ENCODE data around the gene ARHGAP24.

Gene ARHGAP24

DNA sequence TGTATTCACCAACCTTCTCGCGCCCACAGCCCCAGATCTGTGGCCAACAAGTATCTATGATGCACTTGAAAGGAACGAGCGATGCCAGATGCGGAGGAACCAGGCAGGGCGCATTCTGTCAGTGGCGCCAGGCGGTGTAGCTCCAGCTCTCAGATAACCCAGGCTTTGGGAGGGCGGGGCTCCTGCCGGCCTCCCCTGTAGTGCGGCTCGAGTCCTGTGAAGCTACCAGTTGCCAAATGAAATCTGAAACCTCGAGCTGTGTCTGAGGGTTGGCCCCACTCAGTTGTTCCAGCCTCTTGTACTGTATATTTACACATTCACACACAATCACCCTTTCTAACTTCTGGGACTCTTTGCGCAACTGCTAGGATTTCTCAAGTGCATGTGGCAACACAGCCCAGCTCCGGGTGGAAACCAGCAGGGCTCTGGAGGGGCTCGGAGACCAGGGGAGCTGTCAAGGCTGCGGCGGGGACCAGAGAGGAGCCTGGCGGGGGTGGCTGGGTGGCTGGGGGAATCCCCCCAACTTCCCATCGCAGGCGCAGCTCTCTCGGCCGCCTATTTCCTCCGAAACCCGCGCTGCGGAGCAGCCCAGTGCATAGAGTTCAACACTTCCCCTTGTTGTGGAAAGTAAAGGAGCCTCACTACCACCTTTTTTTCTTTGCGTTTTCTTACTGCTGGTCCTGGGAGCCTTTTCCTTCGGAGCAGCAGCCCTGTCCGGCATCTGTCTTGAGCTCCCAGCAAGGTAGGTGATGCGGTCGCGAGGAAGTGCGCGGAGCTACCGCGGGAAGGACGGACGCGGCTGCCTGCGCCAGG is at the start of gene ARHGAP24:
Gene ARHGAP24, plus strand, starts transcription at position 333 of the 813 bp plus-strand sequence.
- DNase-seq = no peak

DNA sequence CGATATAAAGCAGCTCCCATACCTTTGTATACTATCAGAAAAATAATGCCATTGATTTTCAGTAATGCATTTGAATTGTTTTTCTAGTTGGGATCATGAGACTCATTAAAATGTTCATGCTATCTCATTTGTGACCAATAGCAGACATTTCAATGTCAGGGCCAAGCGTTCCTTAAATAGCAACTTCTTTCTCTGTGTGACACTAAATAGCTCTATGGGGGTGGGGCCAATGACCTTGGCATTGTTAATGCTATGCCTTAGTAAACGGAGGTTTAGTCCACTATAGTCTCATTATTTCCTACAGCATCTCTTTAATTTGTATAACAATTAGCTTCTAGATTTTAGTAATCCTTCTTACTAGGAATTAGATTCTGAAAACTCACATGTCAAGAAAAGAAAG is 48.6 kb upstream of the ARHGAP24 start:
- DNase-seq = no peak

DNA sequence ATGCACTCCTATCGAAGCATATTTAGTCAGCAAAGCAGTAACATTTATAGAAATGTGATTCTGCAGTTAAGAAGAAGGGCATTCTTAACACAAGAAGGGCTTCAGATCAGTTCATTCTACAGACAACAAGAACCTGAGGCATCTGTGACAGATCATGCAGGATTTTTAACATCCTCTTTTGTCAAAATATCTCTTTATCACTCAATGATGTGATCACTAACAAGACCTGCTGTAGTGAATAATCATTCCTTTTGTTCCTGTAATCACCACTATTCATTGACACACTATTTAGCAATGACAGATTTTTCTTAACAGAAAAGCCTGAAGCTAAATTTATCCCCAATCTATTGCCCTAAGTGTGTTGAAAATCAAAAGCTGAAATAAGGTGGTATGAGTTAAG is 47.8 kb upstream of the ARHGAP24 start:
- DNase-seq = no peak

DNA sequence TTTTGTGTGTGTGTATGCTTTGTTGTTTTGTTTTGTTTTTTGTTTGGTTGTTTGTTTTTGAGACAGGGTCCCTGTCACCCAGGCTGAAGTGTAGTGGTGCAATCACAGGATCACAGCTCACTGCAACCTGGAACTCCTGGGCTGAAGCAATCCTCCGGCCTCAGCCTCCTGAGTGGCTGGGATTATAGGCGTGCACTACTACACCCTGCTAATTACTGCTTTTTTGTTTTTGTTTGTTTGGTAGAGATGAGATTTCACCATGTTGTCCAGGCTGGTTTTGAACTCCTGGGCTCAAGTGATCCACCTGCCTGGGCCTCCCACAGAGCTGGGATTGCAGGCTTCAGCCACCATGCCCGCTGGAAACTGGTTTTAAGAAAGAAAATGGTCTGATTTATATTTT is 44.7 kb upstream of the ARHGAP24 start:
- no peak for DNase-seq

DNA sequence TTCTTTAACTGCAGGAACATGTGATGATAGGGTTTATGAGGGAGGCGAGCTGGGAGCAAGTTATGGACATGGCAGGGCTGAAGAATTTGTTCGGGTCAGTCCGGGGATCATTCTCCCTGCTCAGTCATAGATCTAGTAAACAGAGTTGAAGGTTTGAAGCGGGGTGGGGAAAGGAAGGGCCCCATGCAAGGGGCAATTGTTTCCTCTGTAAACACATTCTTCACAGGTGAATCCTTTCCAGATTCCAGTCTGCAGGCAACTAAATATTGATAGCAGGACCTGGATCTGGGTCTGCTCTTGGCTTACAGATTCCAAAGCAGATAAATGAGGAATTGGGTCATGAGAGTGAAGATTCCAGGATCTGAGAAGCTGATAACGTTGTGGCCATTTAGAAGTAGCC is 44.3 kb upstream of the ARHGAP24 start:
- DNase-seq = no peak

DNA sequence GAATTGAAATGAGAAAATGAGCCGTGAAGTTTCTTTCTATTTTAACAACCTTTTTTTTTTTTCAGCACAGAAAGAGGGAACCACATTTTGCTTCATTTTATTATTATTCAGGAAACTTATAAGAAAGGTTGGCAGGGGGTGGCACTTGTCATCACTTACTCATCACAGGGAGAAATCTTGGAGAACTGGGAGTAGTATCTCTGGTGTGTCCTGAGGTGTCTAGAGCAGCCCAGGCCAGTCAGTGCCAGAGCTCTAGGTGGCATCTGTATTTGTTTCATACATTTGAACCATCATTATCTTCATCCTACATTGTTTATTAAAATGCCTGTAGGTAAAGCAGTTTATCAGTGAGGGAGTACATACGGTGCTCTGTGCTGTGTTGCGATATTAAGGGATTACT is 43.8 kb upstream of the ARHGAP24 start:
- no peak for DNase-seq

DNA sequence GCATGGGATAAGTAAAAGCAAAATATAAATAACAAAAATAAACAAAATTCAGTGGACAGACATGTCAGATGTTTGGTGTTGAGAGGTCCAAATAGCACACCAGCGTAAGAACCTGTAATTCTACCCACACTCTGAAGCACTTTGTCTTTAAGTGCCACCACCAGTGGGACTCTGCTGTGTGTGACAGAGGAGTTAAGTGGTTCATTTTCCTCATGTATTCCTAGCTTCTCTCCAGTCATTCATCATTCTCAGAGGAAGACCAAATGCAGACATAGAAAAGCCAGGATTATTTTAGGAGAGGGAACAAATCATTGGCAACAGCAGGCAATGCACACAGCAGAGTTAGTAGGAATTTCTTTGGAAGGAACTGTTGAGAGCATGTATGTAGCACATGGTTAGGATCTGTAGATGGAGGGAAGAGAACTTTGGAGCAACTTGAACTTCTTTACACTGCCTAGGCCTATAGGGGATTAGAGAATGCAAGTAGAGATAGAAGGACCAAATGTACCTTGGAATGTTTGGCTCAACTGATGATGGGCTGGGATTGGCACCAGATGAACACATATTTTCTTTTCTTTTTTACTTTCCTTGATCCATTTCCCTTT is 43.0 kb upstream of the ARHGAP24 start:
- no peak for DNase-seq

DNA sequence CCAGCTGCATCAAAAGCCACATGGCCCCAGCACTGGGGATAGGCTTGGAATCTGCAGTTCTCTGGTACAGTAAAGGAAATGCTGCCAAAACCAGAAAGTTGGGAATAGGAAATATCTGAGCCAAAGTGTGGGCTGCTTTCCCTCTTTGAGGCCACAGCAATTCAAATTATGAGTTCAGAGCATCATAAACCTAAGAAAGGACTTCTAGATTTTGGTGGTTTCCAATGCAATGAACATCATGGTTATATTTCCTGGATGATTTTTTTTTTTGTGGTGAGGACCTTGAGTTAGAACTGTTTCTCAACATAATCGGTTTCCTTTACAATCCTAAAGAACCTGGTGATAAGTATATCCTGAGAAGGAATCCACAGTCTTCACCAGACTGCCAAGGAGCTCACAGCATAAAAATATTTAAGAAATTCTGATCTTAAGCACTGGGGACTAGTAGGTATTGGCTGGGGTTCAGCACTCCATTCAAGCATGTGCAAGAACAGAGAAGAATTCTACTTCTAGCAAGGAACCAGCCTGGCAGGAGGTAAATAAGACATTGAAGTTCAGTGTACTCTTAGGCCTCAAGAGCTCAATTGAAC is 29.8 kb upstream of the ARHGAP24 start:
- no peak for DNase-seq

DNA sequence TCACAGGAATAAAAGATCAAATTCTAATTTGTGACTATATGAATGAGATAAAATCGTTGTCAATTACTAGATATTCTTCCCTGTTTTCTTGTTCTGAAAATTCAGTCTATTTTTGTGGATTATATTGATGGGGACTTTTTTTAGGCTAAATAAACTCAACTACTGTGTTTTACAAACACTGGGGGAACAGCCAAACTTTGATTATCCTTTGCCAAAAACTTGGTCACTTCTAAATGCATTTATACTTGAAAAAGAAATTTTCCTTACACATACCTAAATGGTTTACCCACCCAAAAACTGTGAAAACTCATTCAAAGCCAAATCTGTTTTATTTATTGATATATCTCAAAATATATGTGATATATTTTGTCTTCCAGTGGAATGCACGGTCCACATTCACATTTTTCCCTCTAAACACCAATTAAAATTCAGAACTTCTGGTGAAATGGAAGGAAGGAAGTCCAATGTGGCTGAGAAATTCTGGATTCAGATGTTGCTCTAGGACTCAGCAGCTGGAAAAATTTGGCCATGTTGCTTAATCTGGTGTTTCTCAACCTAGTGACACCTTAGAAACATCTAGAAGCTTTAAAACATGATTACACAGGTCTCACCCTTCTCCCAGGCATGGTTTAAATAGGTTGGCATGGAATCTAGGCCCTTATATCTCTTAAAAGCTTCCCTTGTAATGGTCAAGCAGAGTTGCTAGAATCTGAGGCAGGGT is 28.6 kb upstream of the ARHGAP24 start:
- no peak for DNase-seq

DNA sequence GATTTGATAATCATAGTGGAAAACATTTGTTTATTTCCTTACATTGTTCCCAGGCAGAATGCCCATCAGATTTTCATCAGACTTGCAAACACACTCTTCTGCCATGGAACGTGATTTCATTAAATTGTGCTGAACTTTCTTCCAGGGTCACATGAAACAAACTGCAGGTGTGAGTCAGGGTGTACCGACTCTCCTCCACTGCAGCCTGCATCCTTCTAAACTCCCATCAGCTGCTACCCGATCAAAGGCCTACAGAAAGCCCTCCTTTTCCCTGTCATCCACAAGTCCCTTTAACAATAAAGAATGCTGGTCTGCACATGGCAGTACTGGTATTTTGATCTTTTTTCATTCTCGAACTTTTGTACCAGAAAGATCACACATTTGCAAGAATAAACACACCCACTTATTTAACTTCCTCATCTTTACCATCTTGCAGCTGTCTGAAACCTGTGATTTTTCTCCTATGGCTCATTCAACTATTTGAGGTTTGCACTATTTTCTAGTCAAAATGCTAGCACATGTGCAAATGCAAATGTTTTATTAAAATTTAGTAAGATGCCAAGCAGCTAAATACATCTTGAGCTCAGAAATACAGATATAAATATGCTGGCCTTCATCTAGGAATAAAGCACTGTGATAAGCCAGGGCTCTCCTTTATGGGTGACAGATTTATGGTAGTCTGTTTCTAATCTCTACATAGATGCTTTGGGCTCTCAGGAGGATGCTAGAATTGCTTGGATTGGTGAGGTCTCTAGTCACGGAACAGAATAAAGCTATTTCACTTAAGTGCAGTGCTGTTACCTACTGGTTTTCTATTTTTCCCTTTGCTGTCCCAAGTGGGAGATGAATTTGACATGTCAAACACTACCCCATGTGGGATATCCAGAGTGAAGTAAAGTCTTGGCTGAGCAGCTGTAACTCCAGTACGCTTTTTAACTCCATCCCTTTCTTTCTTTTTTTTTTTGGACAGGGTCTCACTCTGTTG is 25.8 kb upstream of the ARHGAP24 start:
- no peak for DNase-seq

DNA sequence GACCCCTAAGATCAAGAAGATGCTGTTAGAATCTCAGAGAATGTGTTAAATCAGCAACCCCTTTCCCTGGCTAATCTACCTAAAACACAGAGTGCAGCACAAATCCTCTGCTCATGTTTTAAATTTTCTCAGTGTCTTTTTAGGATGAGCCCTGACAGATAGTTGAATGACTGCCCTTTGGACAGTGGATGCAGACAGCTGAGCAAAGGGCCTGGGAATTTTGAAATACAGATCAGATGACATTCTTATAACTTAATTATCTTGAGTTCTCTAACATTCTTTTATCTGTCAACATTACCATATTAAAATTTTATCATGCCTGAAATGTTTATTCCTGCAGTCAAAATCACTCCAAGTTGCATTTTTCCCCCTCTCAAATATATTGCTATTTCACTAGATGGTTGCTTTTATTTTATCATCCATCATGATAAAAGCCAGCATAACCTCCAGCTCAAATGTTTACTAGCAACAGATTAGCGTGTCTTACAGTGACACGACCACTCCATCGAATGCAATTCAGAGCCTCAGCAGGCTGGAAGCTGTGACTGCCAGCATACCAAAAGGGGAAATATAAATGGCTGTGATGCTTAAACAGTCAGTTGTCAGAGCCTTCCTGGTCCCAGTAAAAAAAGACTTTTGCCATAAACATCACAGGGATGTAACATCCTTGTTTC is 22.8 kb upstream of the ARHGAP24 start:
- DNase-seq = no peak

DNA sequence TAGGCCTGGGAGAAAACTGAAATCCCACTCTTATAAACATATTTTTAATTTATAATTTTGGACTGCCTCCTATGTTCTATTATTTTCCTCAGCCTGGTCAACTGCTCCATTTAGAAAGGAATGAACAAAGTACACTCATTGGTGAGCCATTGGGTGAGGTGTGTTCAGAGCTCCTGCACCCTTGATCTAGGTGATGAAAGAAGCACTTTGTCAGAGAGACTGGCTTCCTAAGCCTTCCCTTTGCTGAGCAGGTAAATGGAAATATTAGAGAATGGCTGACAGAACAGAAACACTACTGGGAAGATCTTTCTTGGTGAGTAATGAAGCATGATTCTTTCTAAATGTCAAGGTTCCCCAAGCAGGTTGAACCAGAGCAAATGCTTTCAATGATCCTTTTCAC is 19.0 kb upstream of the ARHGAP24 start:
- no peak for DNase-seq

DNA sequence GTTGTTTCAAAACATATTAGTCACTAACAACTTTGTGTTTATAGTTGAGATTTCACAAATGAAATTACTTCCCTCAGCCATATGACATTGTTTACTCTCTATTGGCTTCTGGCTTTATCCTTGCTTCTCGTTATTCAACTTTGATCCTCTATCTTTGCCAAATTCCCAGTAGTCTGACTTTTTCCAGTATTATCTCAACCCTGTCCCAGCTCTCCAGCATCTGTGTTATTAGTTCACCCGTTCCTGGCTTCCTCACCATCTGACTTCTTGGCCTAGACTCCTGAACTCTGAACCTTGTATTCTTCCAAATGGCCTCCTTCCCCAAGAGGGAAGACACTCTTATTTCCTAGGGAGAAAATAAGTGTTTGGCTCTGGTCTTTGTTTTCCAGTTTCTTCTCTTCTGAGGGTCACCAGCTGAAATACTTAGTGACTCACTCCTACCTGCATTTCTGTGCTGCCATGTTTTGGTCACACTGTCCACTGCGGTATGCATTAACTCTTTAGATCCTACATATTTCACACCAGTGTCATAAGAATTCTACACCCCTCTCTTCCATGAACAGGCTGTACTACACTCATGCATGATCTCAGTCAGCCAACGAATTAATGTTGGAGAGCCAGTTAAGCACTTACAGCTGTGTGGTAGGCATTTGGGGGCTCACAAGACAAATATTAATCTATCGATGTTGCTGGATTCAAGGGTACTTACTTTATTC is 17.0 kb upstream of the ARHGAP24 start:
- DNase-seq = no peak

DNA sequence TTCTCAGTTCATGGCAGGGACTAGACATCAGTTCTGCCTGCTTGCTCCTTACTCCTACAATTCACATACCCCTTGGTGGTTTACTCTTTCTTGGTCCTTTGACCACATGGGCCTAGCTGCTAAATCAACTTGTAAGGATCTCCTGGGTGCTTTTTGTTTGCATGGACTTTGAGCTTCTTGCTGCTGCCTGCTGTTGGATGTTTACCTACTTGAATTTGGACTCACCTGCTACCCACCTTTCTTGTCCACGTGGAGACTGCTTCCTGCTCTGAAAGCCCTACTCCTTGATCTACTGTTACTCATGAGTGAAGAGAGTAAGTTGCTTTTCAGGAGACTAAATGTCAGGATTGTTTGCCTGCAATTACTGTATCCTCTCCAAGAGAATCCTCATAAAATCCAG is 15.2 kb upstream of the ARHGAP24 start:
- DNase-seq = no peak

DNA sequence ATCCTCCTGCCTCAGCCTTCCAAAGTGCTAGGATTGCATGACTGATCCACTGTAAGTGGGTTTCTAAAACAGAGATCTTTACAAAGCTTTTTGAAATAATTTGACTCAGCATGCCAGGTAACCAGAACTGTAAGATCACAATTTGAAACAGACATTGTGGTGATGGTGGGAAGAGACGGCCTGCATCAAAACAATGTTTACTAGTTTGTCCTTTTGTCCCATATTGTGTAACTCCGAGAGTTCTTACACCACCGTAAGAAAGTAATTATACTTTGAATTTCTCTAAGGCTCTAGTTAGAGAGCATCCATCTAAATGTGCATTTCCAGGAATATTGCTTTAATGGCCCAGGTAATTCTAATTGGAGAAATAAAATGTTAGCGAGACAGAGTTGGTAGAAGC is 594 bp upstream of the ARHGAP24 start:
- DNase-seq = no peak

DNA sequence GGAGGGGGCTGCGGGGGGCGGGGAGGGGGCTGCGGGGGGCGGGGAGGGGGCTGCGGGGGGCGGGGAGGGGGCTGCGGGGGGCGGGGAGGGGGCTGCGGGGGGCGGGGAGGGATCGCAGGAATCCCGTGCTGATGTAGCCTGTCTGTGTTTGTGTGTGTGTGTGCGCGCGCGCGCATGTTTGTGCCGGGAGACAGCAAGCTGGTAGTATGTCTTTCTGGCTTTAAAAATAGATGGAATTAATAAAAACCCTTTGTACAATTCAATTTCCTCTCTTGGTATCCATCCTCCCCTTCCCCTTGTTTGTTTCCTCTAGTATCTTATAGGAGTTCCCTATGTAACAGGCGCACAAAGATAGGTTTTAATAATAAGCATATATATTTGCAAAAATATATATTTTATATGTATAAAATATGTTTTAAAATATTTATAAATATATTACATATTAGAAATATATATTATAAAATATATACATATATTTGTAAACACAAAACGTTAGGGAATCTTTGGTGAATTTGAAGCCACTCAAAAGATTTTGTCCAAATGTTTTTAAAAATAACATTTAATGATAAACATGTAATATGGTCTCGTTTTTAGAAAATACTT is 782 bp downstream of the ARHGAP24 start:
- DNase-seq = no peak

DNA sequence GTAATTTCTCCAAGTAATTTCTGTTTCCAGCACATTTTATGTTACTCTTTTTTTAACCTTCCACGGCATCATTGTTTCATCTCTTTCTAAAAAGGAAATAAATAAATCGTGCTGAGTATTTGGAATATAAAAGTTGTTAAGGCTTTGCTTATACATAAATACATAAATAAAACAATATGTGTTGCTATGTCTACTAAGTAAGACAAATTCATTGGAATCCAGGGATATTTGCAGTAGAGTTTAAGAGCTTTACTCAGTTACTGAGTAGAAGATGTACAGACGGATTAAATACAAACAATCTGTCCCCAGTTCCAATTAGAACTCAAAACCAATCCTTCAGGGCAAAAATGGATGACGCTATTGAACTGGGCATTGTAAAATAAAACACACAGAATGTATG is 1.4 kb downstream of the ARHGAP24 start:
- no peak for DNase-seq

DNA sequence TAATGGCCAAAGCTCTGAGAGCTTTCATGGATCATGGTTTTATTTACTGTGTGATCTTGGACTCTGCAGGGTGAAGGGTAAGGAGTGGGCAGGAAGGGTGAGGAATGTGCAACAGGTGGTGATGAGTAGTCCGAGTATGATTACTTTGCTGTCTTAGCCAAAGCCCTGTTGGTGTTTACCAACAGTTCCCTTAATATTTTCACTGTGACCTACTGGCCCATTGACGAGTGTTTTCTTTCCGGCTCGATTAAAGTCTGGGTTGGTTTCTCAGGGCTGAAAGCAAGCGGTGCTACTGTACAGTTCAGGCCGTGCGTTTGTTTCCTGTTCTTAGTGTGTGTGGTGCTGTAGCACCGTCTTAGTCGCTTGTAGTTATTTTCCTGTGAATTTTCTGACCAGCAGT is 2.6 kb downstream of the ARHGAP24 start:
- DNase-seq = no peak

DNA sequence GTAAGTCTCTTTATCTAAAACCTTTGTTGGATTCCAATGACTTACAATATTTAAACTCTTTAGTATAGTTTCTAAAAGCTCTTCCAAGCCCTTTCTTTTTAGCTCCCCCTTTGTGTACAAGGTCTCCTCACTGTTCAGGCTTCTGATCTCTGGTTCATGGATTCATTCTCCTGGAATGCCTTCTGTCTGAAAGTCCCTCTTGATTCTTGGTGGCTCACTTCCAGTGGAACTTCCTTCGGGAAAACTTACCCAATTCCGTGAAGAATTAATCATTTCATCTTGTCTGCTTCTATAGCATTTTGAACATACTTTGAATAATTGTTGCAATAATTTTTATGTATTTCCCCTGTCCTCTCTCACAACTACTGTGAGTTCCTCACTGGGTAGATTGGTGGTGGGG is 3.6 kb downstream of the ARHGAP24 start:
- no peak for DNase-seq

DNA sequence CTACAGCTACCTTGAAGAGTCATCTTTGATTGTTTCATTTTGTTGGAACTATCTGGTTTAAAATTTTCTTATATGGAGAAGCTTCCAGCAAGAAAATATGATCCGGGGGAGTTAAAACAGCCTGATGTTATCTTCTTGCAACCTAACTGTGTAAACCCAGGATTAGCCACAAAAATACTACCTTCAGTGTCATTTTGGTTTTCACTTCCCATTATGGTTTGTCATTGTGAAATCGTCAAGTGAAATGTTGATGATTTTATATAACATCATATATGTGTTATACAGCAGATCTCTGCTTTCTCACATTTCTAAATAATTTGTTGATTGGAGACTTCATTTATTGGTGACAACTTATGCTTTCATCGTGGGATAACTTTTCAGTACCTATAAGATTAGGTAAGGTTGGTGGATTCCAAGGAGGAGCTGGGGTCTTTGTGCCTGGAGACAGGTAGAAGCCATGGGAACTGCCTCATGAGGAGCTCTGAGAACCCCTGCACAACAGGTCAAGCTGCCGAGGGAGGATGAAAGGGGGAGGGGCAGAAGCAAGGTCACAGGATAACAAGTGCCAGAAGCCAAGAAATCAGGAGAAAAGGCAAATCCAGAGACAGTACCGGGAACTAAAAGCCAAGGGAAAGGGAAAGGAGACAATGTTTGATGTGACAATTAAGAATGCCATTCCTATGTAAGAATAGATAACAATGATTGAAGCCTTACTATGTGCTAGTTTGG is 7.2 kb downstream of the ARHGAP24 start:
- no peak for DNase-seq

Measured in stimulated activated CD4-positive, alpha-beta T cell treated with anti-CD3 and anti-CD28 coated beads, Interleukin-4, amount 100 ng/mL, for 24 hours (primary cell).